Endothelial cell of umbilical vein (primary cell): Measurements from ENCODE around the gene CELF2. TPM values are rescaled to one million over a fixed set of nuclear protein-coding genes. Genes with fewer than 3 reads are reported as not detected.

Experiments used
- BruUV-seq: library from RNA; stranded (reverse); fragments of 400-500 nt; replicated peaks from 2 replicates; lab custom pipeline; 2021; lab: Mats Ljungman, UMichigan
- CTCF ChIA-PET: fragments of 300-600, 350-600 bp; sonication (Branson Sonifier 250); formaldehyde crosslinking; loops from one replicate; lab custom pipeline; 2021; ENCODE audit warnings: antibody characterized with exemption, inconsistent platforms; lab: Charles Lee
- POLR2A ChIA-PET: fragments of 300-600, 350-600 bp; sonication (Branson Sonifier 250); formaldehyde crosslinking; loops from one replicate; lab custom pipeline; 2021; ENCODE audit warnings: antibody characterized with exemption, inconsistent platforms; lab: Charles Lee
- DNase-seq: peaks from one replicate; pipeline ENCODE4 v3.0.0-alpha.2; 2011; ENCODE audit warnings: low read depth, low spot score
- FAIRE-seq: peaks from 2 replicates; lab custom pipeline; 2011; peaks lifted over from hg19 to GRCh38; lab: Jason Lieb, UNC
- H2AFZ ChIP-seq: 2 replicates; pipeline ENCODE4 v1.6.0; 2012; ENCODE audit warnings: low read depth, low read length, control low read depth, inconsistent platforms
- H3K27ac ChIP-seq: 2 replicates; pipeline ENCODE4 v1.5.1; 2011; ENCODE audit warnings: low read depth, mild to moderate bottlenecking, control low read depth, low read length, moderate library complexity; ENCODE audit not compliant: insufficient read depth
- H3K27me3 ChIP-seq, 2 experiments: 2 replicates each; pipeline versions ENCODE4 v1.6.0 to v1.6.1; 2011; ENCODE audit warnings: low read length in 2 of 2, mixed read lengths in 1 of 2; ENCODE audit not compliant: control insufficient read depth in 2 of 2, insufficient read depth in 2 of 2
- H3K36me3 ChIP-seq, 2 experiments: 2 replicates in 1 of 2; 3 replicates in 1 of 2; pipeline ENCODE4 v1.5.1; 2011; ENCODE audit warnings: low read length in 2 of 2, mild to moderate bottlenecking in 1 of 2, moderate library complexity in 1 of 2; ENCODE audit not compliant: control insufficient read depth in 2 of 2, insufficient read depth in 2 of 2; ENCODE audit errors: extremely low read depth in 1 of 2
- H3K4me1 ChIP-seq: 3 replicates; pipeline ENCODE4 v1.5.1; 2011; ENCODE audit warnings: mild to moderate bottlenecking, low read length; ENCODE audit not compliant: control insufficient read depth, insufficient read depth; ENCODE audit errors: extremely low read depth
- H3K4me2 ChIP-seq: 2 replicates; pipeline ENCODE4 v1.6.1; 2011; ENCODE audit warnings: low read length, control low read depth, mixed read lengths; ENCODE audit not compliant: insufficient read depth
- H3K4me3 ChIP-seq, 3 experiments: fragments of 200-600 bp in 1 of 3; sonication (generic), shearing (Covaris generic) in 1 of 3; replicated peaks in 1 of 3; 2 replicates each; pipeline ENCODE4 v1.5.1; 2011 to 2016; ENCODE audit warnings: control low read depth in 3 of 3, low read length in 3 of 3, mild to moderate bottlenecking in 2 of 3, inconsistent platforms in 1 of 3, low read depth in 1 of 3, moderate library complexity in 1 of 3; ENCODE audit not compliant: insufficient read depth in 1 of 3
- H3K79me2 ChIP-seq: 2 replicates; pipeline ENCODE4 v1.6.0; 2012; ENCODE audit warnings: low read length, inconsistent platforms; ENCODE audit not compliant: control insufficient read depth, insufficient read depth
- H3K9ac ChIP-seq: replicated peaks from 2 replicates; pipeline ENCODE3; 2011; ENCODE audit warnings: low read length, control low read depth; ENCODE audit not compliant: insufficient read depth; ENCODE audit errors: extremely low read depth
- H3K9me1 ChIP-seq: replicated peaks from 3 replicates; pipeline ENCODE4 v1.6.0; 2011; ENCODE audit warnings: mild to moderate bottlenecking, low read length; ENCODE audit not compliant: control insufficient read depth, insufficient read depth; ENCODE audit errors: extremely low read depth
- H3K9me3 ChIP-seq: replicated peaks from 2 replicates; pipeline ENCODE4 v1.5.1; 2012; ENCODE audit warnings: low read length, inconsistent platforms; ENCODE audit not compliant: control insufficient read depth, insufficient read depth
- H4K20me1 ChIP-seq: replicated peaks from 2 replicates; pipeline ENCODE3; 2011; ENCODE audit warnings: mild to moderate bottlenecking, low read length; ENCODE audit not compliant: control insufficient read depth, insufficient read depth; ENCODE audit errors: extremely low read depth
- EZH2 ChIP-seq: IDR thresholded peaks from 2 replicates; pipeline ENCODE4 v1.6.1; 2012; ENCODE audit warnings: borderline replicate concordance, low read depth, mild to moderate bottlenecking, moderate library complexity, low read length, inconsistent platforms; ENCODE audit not compliant: severe bottlenecking
- FOS ChIP-seq: IDR thresholded peaks from 2 replicates; pipeline ENCODE4 v1.6.1; 2011; ENCODE audit warnings: mild to moderate bottlenecking, low read length, moderate library complexity, borderline replicate concordance; ENCODE audit not compliant: insufficient read depth
- JUN ChIP-seq: IDR thresholded peaks from 2 replicates; pipeline ENCODE4 v1.6.1; 2011; ENCODE audit warnings: borderline replicate concordance, low read depth; ENCODE audit not compliant: insufficient read length, insufficient read depth
- MYC ChIP-seq: IDR thresholded peaks from one replicate; pipeline ENCODE4 v1.6.1; 2011; ENCODE audit warnings: mild to moderate bottlenecking, low read depth, low read length
- POLR2A ChIP-seq: IDR thresholded peaks from 2 replicates; pipeline ENCODE4 v1.6.1; 2012; ENCODE audit warnings: low read depth, mild to moderate bottlenecking, control low read depth, low read length
- POLR2AphosphoS5 ChIP-seq: IDR thresholded peaks from 2 replicates; pipeline ENCODE4 v1.6.1; 2012; ENCODE audit warnings: low read depth, mild to moderate bottlenecking, control low read depth, low read length, moderate library complexity; ENCODE audit not compliant: insufficient read depth
- dilution Hi-C: fragments of 300-500 bp; cut with MboI; formaldehyde crosslinking; loops from one replicate; pipeline ENCODE4 v1.15.0; 2019; ENCODE audit warnings: low sequenced_read_pairs; ENCODE audit not compliant: extremely low pct_ligation_motif_present
- intact Hi-C: fragments of 100-400 bp; cut with micrococcal nuclease; formaldehyde crosslinking; loops from one replicate; pipeline ENCODE4 v1.10.0; 2022
- polyA plus RNA-seq, 4 experiments: library from polyadenylated mRNA; depleted of rRNA in 3 of 4; stranded (reverse) in 3 of 4; unstranded in 1 of 4; fragments of >200 nt; gene quantifications; 2 replicates each; pipeline versions ENCODE4 v1.2.1 to v1.2.3, GENCODE V29; 2011 to 2012; ENCODE audit warnings: missing spikeins in 1 of 4
- total RNA-seq: library from RNA; stranded (reverse); gene quantifications from 2 replicates; pipeline ENCODE4 v1.2.3, GENCODE V29; 2021
- TF ChIP-seq, protein P1 (sequence below), 2 donors: IDR thresholded peaks; 1 replicate in 1 of 2; 2 replicates in 1 of 2; pipeline ENCODE4 v1.5.1; 2011; ENCODE audit warnings: low read length in 2 of 2, mild to moderate bottlenecking in 2 of 2, moderate library complexity in 2 of 2, control low read depth in 1 of 2, inconsistent platforms in 1 of 2, low read depth in 1 of 2; ENCODE audit not compliant: insufficient read depth in 1 of 2; ENCODE audit errors: extremely low read depth in 1 of 2

Gene CELF2
- total and polyA plus RNA-seq, 2 donors (not counting 3 experiments of a cell fraction or from before 2014, with no cell fraction given), result 21.6 to 42.6 TPM

DNA sequence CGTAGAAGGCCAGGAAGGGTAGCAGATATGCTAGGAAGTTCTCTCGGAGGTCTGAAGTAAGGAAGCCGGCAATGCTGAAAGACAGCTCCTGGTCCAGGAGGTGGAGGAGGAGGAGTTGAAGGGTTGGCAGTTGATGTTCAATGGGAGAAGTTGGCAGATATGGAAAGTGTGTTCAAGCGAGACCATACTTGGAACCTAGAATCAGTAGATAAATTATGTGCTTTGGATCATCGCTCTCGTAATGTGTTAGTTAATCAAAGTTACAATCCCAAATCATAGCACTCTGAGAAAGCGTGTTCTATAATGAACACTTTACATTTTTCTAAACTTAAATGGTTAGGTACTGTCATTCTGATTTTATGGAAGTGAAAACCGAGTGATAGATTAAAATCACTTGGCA lies 152.9 kb downstream of the CELF2 start:
- Histone ChIP-seq H3K36me3 (no peaks in the 10 kb centered on the region), H3K79me2 (no peaks in the 10 kb centered on the region), H3K9ac (no peak overlapping the region), H3K4me2 (no peak overlapping the region), H3K4me3 (no peak overlapping the region), H3K27ac (no peak overlapping the region), H4K20me1 (no peaks in the 10 kb centered on the region), H3K27me3 (no peaks in the 10 kb centered on the region), H3K4me1 (peaks cover 3% of the 10 kb centered on the region), H2AFZ (no peak overlapping the region), H3K9me3 (no peaks in the 10 kb centered on the region), H3K9me1 (no peaks in the 10 kb centered on the region)
- no TSS peak for BruUV-seq
- FAIRE-seq (no peak), DNase-seq (no peak)
- intact Hi-C loops, result no loop called here
- ChIA-PET POLR2A (no interaction called here), CTCF (interaction anchor here (1.2 kb wide), 1 partner anchor 8 kb away, joined by 3 read pairs; no protein-coding TSS in a partner anchor)
- dilution Hi-C loops, result no loop called here
- no peak for TF ChIP-seq EZH2
- no peak for TF ChIP-seq POLR2A
- TF ChIP-seq MYC, result no peak
- no peak for TF ChIP-seq POLR2AphosphoS5
- TF ChIP-seq FOS, result no peak
- no peak for TF ChIP-seq JUN
- TF ChIP-seq, protein P1, sequence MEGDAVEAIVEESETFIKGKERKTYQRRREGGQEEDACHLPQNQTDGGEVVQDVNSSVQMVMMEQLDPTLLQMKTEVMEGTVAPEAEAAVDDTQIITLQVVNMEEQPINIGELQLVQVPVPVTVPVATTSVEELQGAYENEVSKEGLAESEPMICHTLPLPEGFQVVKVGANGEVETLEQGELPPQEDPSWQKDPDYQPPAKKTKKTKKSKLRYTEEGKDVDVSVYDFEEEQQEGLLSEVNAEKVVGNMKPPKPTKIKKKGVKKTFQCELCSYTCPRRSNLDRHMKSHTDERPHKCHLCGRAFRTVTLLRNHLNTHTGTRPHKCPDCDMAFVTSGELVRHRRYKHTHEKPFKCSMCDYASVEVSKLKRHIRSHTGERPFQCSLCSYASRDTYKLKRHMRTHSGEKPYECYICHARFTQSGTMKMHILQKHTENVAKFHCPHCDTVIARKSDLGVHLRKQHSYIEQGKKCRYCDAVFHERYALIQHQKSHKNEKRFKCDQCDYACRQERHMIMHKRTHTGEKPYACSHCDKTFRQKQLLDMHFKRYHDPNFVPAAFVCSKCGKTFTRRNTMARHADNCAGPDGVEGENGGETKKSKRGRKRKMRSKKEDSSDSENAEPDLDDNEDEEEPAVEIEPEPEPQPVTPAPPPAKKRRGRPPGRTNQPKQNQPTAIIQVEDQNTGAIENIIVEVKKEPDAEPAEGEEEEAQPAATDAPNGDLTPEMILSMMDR (IDR thresholded peaks at IDR 0.05; ENCODE audit: extremely low read depth in 1 of 2, insufficient read depth in 1 of 2, low read depth in 1 of 2, low read length in 2 of 2), result no peak
